ENCODE measurements around the gene MALSU1. TPM values are rescaled to one million over a fixed set of nuclear protein-coding genes. Genes with fewer than 3 reads are reported as not detected.

The MALSU1 gene
- total and polyA plus RNA-seq, 2 donors = 33.1 to 42.3 TPM

DNA sequence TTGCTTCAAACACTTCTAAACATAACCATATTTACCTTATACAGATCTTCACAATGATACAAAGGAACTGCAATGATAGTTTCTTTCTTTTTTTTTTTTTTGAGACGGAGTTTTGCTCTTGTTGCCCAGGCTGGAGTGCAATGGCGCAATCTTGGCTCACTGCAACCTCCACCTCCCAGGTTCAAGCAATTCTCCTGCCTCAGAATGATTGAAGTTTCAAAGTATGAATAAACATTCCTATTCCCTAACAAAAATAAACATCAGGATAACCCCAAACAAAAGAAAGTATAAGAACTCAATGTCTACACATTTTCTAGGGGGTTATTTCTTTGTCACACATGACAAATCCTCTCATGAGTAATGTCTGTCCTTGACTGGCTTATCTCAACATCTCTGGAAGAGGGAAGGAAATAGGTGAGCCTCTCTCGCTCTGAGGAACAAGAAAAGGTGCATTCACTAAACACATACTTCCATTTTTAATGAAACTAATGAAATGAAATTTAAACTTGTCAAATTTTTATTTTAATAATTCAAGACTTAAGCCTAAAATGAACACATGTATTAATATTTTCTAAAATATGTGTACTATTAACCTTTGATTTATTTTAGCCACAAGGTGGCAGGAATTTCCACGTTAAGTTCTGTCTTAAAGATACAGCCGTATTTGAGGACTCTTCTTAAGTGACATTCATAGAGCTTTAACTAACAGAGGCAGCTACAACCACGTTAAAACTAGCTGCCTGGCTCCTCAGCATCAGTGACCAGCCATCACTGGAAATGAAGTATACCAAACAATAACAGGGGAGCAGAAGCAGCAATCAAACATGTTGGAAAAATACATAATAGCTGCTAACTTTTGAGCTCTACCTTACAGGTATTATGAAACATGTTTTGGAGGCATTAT is 58.3 kb downstream of the MALSU1 start:
- H3K27me3 ChIP-seq (ENCODE audit: control insufficient read depth in 2 of 2, insufficient read depth in 1 of 2, low read length in 1 of 2) = no peaks in the 10 kb centered on the region
- H3K4me1 ChIP-seq (ENCODE audit: control insufficient read depth in 2 of 2, insufficient read depth in 2 of 2, low read length in 2 of 2) = peaks cover 0 to 4% of the 10 kb centered on the region in 2 donors
- no peaks in the 10 kb centered on the region for H3K9me3 ChIP-seq (ENCODE audit: control insufficient read depth in 2 of 2, insufficient read depth in 1 of 2, low read length in 1 of 2)
- H3K4me3 ChIP-seq (ENCODE audit: low read length in 2 of 2) = no peak overlapping the region
- H3K36me3 ChIP-seq (ENCODE audit: control insufficient read depth in 2 of 2, insufficient read depth in 2 of 2, low read length in 1 of 2) = peaks cover 0 to 11% of the 10 kb centered on the region in 2 donors
- 22% methylated on average over 6 of the region's 6 CpGs for WGBS
- DNase-seq (ENCODE audit: low read depth in 6 of 9, low spot score in 9 of 9) = peak in 6 of 9 donors; percentile 29 to 72 (median 40)
- H3K27ac ChIP-seq (ENCODE audit: low read depth in 1 of 2, low read length in 1 of 2) = no peak overlapping the region

GRCh38 chr7:23358152-23358674 is 59.1 kb downstream of the MALSU1 start:
- WGBS = 98% methylated on average over 2 of the region's 2 CpGs
- peaks cover 0 to 11% of the 10 kb centered on the region in 2 donors for H3K36me3 ChIP-seq (ENCODE audit: control insufficient read depth in 2 of 2, insufficient read depth in 2 of 2, low read length in 1 of 2)
- H3K4me3 ChIP-seq (ENCODE audit: low read length in 2 of 2) = no peak overlapping the region
- peaks cover 0 to 4% of the 10 kb centered on the region in 2 donors for H3K4me1 ChIP-seq (ENCODE audit: control insufficient read depth in 2 of 2, insufficient read depth in 2 of 2, low read length in 2 of 2)
- DNase-seq (ENCODE audit: low read depth in 6 of 9, low spot score in 9 of 9) = no peak
- no peak overlapping the region for H3K27ac ChIP-seq (ENCODE audit: low read depth in 1 of 2, low read length in 1 of 2)
- H3K27me3 ChIP-seq (ENCODE audit: control insufficient read depth in 2 of 2, insufficient read depth in 1 of 2, low read length in 1 of 2) = no peaks in the 10 kb centered on the region
- H3K9me3 ChIP-seq (ENCODE audit: control insufficient read depth in 2 of 2, insufficient read depth in 1 of 2, low read length in 1 of 2) = no peaks in the 10 kb centered on the region

Other genes with a start within 250 kb of the MALSU1 start
- gene KLHL7, start 193.6 kb upstream of the MALSU1 start, total RNA-seq = 23.4 TPM
- gene KLHL7, start 193.6 kb upstream of the MALSU1 start, polyA plus RNA-seq = 20.9 TPM
- gene NUP42, start 117.3 kb upstream of the MALSU1 start, total RNA-seq = 52.0 TPM
- 53.8 TPM for gene NUP42, start 117.3 kb upstream of the MALSU1 start, polyA plus RNA-seq
- 63.4 TPM for gene GPNMB, start 52.6 kb upstream of the MALSU1 start, total RNA-seq
- 150 TPM for gene GPNMB, start 52.6 kb upstream of the MALSU1 start, polyA plus RNA-seq
- gene IGF2BP3, start 171.2 kb downstream of the MALSU1 start, total RNA-seq = 16.5 TPM
- 3.4 TPM for gene IGF2BP3, start 171.2 kb downstream of the MALSU1 start, polyA plus RNA-seq
- gene TRA2A, start 232.6 kb downstream of the MALSU1 start, total RNA-seq = 35.7 TPM
- gene TRA2A, start 232.6 kb downstream of the MALSU1 start, polyA plus RNA-seq = 160 TPM